Measurements from ENCODE around the gene PLXNB3.

DNA sequence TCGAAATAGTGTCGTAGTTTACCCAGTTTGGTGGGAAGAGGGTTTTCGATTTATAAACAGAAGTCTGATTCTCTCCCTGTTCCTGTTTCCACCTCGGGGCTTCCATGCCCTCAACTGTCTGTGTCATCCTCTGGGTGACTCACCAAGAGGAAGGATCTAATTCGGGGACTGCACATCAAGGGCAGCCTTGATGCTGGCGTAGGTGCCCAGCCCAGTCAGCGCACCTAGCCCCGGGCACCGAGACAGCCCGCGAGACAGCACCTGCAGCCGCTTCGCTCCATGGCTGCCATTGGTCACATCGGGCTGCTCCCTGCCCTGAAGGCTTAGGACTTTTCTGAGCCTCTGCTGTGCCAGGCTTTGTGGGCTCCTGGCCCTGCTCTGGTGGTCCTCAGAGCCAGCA, 31.6 kb upstream of the PLXNB3 start:
- TF ChIP-seq CTCF (IDR thresholded peaks at IDR 0.05) (no peak), POLR2A (IDR thresholded peaks at IDR 0.05) (no peak), EP300 (IDR thresholded peaks at IDR 0.05) (no peak), POLR2AphosphoS5 (IDR thresholded peaks at IDR 0.05) (no peak)
